Colonic mucosa (tissue), 4 donors: ENCODE measurements around the gene SELENON. TPM values are rescaled to one million over a fixed set of nuclear protein-coding genes. Genes with fewer than 3 reads are reported as not detected.

ENCODE experiments used
- DNase-seq: peaks from one replicate; pipeline ENCODE4 v3.0.0-alpha.2; 2020
- H3K27ac ChIP-seq: fragments of 200-600 bp; one replicate; pipeline ENCODE4 v1.8.0; 2021
- H3K27me3 ChIP-seq: fragments of 200-600 bp; one replicate; pipeline ENCODE4 v1.8.0; 2021
- H3K36me3 ChIP-seq: fragments of 200-600 bp; one replicate; pipeline ENCODE4 v1.8.0; 2021
- H3K4me1 ChIP-seq: fragments of 200-600 bp; one replicate; pipeline ENCODE4 v1.8.0; 2021; ENCODE audit warnings: mild to moderate bottlenecking
- H3K4me3 ChIP-seq: fragments of 200-600 bp; one replicate; pipeline ENCODE4 v1.8.0; 2021
- H3K9ac ChIP-seq, 2 donors: one replicate each; pipeline ENCODE4 v1.7.0; 2013; ENCODE audit warnings: control low read depth in 2 of 2, low read depth in 2 of 2, low read length in 2 of 2
- H3K9me3 ChIP-seq: fragments of 200-600 bp; one replicate; pipeline ENCODE4 v1.8.0; 2021
- intact Hi-C: fragments of 100-400 bp; cut with DNase I; formaldehyde crosslinking; loops from one replicate; pipeline ENCODE4 v1.14.1; 2022
- total RNA-seq, 2 donors: library from RNA; stranded (reverse); fragmentation: NEBNext Ultra II Directional in 1 of 2; extraction: Animal tissue kit (Norgen Biotek cat#: 25700) in 1 of 2; gene quantifications; one replicate each; pipeline ENCODE4 v1.2.1, GENCODE V29; 2021
- TF ChIP-seq, protein P1 (sequence below): fragments of 200-600 bp; IDR thresholded peaks from one replicate; pipeline ENCODE4 v1.8.0; 2022; ENCODE audit warnings: antibody characterized with exemption, mild to moderate bottlenecking
- donor health status: healthy.
- donor health status: DM: no; HTN: no; CAD: no.
- donor health status: DM: no; HTN: no; CAD: no.

SELENON gene
- total RNA-seq, 2 donors from 2014 or later = 39.6 to 43.3 TPM

DNA sequence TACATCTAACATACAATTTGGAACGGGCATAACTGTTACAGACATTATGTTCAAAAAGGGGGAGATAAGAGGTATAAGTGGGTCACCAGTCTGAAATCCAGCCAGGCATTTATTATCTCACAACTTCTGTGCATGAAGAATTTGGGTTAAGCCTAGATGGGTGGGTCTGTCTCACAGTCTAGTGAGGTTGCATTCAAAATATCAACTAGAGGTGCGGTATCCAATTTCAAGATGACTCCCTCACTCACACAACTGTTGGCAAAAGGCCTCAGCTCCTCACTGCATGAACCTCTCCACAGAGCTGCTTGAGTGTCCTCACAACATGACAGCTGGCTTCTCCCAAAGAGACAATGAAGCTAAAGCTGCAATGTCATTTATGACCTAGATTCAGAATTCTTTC lies 54.6 kb downstream of the SELENON start:
- no peak overlapping the region for H3K27ac ChIP-seq
- no peak overlapping the region for H3K9ac ChIP-seq
- no peaks in the 10 kb centered on the region for H3K9me3 ChIP-seq
- H3K36me3 ChIP-seq = no peaks in the 10 kb centered on the region
- no peak overlapping the region for H3K4me3 ChIP-seq
- H3K27me3 ChIP-seq = no peaks in the 10 kb centered on the region
- intact Hi-C loops = no loop called here
- no peak for DNase-seq
- peaks cover 9% of the 10 kb centered on the region for H3K4me1 ChIP-seq
- TF ChIP-seq, protein P1, sequence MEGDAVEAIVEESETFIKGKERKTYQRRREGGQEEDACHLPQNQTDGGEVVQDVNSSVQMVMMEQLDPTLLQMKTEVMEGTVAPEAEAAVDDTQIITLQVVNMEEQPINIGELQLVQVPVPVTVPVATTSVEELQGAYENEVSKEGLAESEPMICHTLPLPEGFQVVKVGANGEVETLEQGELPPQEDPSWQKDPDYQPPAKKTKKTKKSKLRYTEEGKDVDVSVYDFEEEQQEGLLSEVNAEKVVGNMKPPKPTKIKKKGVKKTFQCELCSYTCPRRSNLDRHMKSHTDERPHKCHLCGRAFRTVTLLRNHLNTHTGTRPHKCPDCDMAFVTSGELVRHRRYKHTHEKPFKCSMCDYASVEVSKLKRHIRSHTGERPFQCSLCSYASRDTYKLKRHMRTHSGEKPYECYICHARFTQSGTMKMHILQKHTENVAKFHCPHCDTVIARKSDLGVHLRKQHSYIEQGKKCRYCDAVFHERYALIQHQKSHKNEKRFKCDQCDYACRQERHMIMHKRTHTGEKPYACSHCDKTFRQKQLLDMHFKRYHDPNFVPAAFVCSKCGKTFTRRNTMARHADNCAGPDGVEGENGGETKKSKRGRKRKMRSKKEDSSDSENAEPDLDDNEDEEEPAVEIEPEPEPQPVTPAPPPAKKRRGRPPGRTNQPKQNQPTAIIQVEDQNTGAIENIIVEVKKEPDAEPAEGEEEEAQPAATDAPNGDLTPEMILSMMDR = no peak

DNA sequence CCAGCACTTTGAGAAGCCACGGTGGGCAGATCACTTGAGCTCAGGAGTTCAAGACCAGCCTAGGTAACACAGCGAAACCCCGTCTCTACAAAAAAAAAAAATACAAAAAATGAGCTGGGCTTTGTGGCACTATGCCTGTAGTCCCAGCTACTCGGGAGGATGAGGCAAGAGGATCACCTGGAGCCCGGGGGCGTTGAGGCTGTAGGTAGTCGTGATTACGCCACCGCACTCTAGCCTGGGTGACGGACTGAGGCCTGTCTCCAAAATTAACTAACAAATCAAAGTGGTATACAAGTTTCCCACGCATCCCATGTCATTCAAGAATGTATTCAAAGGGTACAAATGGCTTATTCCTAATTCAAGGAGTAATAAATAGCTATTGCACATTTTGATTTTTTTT lies 56.9 kb downstream of the SELENON start:
- Histone ChIP-seq H3K9me3 (no peaks in the 10 kb centered on the region), H3K4me1 (peaks cover 9% of the 10 kb centered on the region)
- intact Hi-C loops = no loop called here

DNA sequence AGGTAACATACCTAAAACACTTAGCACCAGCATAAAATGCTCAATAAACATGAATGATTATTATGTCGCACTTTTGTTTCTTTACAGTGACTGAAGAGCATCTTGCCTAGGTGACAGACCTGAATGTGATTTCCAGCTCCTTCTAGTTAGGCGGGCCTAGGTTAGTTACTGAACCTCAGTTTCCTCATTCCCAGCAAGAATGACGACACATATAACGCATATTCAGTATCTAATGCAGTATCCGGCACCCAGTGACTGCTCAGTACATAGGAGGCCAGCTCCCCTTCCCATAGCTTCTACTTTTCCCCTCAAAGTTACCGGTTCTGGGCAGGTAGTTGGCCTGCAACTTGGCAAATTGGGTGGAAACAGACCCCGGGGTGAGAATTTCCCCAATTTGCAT lies 58.5 kb downstream of the SELENON start:
- no peaks in the 10 kb centered on the region for H3K9me3 ChIP-seq
- intact Hi-C loops = no loop called here
- peaks cover 9% of the 10 kb centered on the region for H3K4me1 ChIP-seq
- H3K27me3 ChIP-seq = no peaks in the 10 kb centered on the region
- DNase-seq = no peak
- no peaks in the 10 kb centered on the region for H3K36me3 ChIP-seq
- TF ChIP-seq, protein P1 = no peak
- peak overlapping the region; percentile 46 for H3K4me3 ChIP-seq
- H3K27ac ChIP-seq = no peak overlapping the region
- H3K9ac ChIP-seq = peak overlapping the region in 1 of 2 donors; percentile 86

More for the DNA sequence above, 56.9 kb downstream of the SELENON start:
- H3K36me3 ChIP-seq = no peaks in the 10 kb centered on the region
- H3K9ac ChIP-seq = no peak overlapping the region
- TF ChIP-seq, protein P1 = no peak
- H3K27ac ChIP-seq = no peak overlapping the region
- DNase-seq = no peak
- no peaks in the 10 kb centered on the region for H3K27me3 ChIP-seq
- no peak overlapping the region for H3K4me3 ChIP-seq

DNA sequence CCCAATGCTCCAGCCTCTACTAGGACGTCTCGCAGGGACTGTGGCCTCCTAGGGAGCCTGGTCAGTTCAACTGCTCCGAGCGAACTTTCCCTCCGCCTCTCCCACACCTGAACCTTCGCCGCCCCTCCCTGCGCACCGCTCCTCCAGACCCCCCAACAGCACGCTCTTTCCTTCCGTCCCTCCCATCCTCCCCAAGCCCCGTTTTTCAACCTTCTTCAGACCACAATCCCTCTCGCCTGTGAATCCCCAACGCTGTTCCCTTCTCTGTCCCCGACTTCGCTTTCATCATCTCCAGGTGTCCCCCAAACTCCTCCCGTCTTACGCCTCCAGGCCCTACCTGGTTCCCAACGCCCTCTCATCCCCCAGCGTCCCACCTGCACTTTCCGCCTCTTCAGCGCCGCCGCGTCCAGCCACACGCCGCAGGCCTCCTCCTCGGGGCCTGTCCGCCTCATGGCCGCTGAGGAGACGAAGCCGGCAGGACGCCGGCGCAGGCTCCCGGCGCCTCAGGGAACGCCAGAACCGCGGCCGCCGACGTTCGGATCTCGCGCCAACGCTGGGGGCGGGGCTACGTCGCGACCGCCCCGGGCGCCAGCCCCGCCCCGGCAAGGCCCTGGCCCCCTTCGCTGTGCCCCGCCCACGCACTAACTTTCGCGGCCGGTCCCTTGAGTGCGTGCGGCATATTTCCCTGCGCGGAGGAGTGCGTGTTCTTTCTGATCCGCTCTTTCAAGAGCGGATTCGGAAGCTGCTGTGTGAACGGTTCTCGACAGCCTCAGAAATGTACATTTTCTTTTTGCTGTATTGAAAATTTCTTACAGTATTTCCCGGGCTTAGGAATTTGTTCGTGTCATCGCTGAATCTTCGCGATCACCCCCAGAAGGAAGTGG lies 59.2 kb downstream of the SELENON start, which contains the start of gene AUNIP:
AUNIP (minus strand) TSS at position 552 of the 884 bp plus-strand sequence; CDS start at position 452, 100 bp downstream.
- peak within 1 kb of the TSS; percentile 46 for H3K4me3 ChIP-seq
- intact Hi-C loops = no loop called here
- TF ChIP-seq, protein P1 = no peak
- H3K9ac ChIP-seq = peak within 1 kb of the TSS; percentile 61 to 86
- H3K27me3 ChIP-seq = no peaks in the 10 kb centered on the region
- H3K27ac ChIP-seq = peak within 1 kb of the TSS; percentile 58
- peak; percentile 89 for DNase-seq
- H3K4me1 ChIP-seq = peaks cover 9% of the 10 kb centered on the region
- H3K36me3 ChIP-seq = no peaks in the 10 kb centered on the region
- no peaks in the 10 kb centered on the region for H3K9me3 ChIP-seq

DNA sequence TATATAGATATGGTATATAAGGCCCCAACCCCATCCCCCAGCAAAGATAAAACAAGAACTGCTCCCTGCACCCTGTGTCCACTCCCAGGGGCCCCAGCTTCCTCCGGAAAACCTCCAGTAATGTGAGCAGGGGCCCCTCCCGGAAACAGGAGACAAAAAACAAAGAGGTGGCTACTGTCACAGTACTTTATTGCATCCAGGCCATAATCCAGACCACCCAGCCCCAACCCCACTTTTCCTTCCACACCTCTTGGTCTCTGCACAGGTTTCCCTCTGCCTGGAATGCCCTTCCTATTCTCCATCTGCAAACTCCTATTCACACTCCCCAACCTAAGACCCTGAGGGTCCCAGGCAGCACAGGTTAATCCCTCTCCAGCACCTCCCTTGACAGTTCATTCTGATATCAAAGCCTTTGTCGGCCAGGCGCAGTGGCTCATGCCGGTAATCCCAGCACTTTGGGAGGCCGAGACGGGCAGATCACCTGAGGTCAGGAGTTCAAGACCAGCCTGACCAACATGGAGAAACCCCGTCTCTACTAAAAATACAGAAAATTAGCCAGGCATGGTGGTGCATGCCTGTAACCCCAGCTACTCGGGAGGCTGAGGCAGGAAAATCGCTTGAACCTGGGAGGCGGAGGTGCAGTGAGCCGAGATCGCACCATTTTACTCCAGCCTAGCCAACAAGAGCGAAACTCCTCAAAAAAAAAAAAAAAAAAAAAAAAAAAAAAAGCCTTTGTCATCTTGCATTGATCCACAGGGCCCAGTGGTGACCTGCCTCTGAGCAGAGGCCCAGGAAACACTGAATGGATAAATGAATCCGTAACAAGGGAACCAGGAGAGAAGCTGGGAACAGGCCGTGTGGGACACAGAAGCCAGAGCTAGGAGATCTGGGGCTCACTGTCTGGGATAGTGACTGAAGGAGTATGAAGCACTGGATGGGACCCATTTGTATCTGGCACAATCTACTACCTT lies 61.6 kb downstream of the SELENON start:
- DNase-seq = peak; percentile 58
- intact Hi-C loops = no loop called here
- peaks cover 9% of the 10 kb centered on the region for H3K4me1 ChIP-seq
- H3K9ac ChIP-seq = peak overlapping the region in 1 of 2 donors; percentile 19
- H3K9me3 ChIP-seq = no peaks in the 10 kb centered on the region
- TF ChIP-seq, protein P1 = no peak
- no peaks in the 10 kb centered on the region for H3K36me3 ChIP-seq
- H3K27me3 ChIP-seq = no peaks in the 10 kb centered on the region
- H3K4me3 ChIP-seq = no peak overlapping the region
- H3K27ac ChIP-seq = no peak overlapping the region
